Ureter (tissue), 1 donor: ENCODE measurements around the gene CRYAB. TPM values are rescaled to one million over a fixed set of nuclear protein-coding genes. Genes with fewer than 3 reads are reported as not detected.
"Not testable (repeated sequence)": the region's sequence is repeated elsewhere in the genome, so short reads cannot be mapped to it uniquely, and the experiment has no call there.

Source experiments
- DNase-seq: peaks from one replicate; pipeline ENCODE4 v3.0.0-alpha.2; 2020; ENCODE audit warnings: low spot score
- total RNA-seq: library from RNA; stranded (reverse); gene quantifications from one replicate; pipeline ENCODE4 v1.2.4, GENCODE V29; 2023
- donor health status: DM: yes; HTN: yes; CAD: no.

Gene CRYAB
- total RNA-seq, 1 donor from 2014 or later = 106 TPM

- DNase-seq = no peak
These were observed 2.8 kb downstream of the CRYAB start for GRCh38 chr11:111908639-111909305.

- no peak for DNase-seq
These were observed 4.9 kb downstream of the CRYAB start for GRCh38 chr11:111906680-111907079.

- DNase-seq = no peak
These were observed 6.2 kb downstream of the CRYAB start for GRCh38 chr11:111905411-111905810.

- no peak for DNase-seq
These were observed 24.7 kb downstream of the CRYAB start for GRCh38 chr11:111886844-111887243.

GRCh38 chr11:111886032-111886431, 25.5 kb downstream of the CRYAB start:
- no peak for DNase-seq

- not testable (repeated sequence) for DNase-seq
These were observed 26.5 kb downstream of the CRYAB start for GRCh38 chr11:111885053-111885452.

- DNase-seq = no peak
These were observed 29.4 kb downstream of the CRYAB start for GRCh38 chr11:111882202-111882601.

- DNase-seq = no peak
These were observed 32.0 kb downstream of the CRYAB start for GRCh38 chr11:111879637-111879960.

GRCh38 chr11:111878849-111879636, 32.5 kb downstream of the CRYAB start, which contains the start of the genes CFAP68 and FDXACB1:
Gene CFAP68 (plus strand): TSS chr11:111879541. CDS start chr11:111879561, 20 bp downstream.
Gene FDXACB1 (minus strand): TSS chr11:111879165. CDS start chr11:111879132, 33 bp downstream.
- DNase-seq = peak; percentile 98

GRCh38 chr11:111878385-111878848, 33.2 kb downstream of the CRYAB start:
- no peak for DNase-seq

GRCh38 chr11:111871693-111872161, 39.8 kb downstream of the CRYAB start:
- no peak for DNase-seq

- peak; percentile 90 for DNase-seq
These were observed 40.5 kb downstream of the CRYAB start, which contains the start of gene ALG9 for GRCh38 chr11:111870886-111871692. Gene ALG9 (minus strand): TSS chr11:111871581. CDS start chr11:111871482, 99 bp downstream.

GRCh38 chr11:111870522-111870885, 41.1 kb downstream of the CRYAB start:
- DNase-seq = no peak

- no peak for DNase-seq
These were observed 41.5 kb downstream of the CRYAB start for GRCh38 chr11:111870113-111870512.

- DNase-seq = no peak
These were observed 51.3 kb downstream of the CRYAB start for GRCh38 chr11:111860257-111860656.

Other genes with a start within 250 kb of the CRYAB start
- 27.5 TPM for gene PPP2R1B, start 145.4 kb downstream of the CRYAB start, total RNA-seq
- gene ALG9, start 40.2 kb downstream of the CRYAB start, total RNA-seq = 33.5 TPM
- 3.8 TPM for gene FDXACB1, start 32.6 kb downstream of the CRYAB start, total RNA-seq
- 50.9 TPM for gene CFAP68, start 32.2 kb downstream of the CRYAB start, total RNA-seq
- gene HSPB2, start 964 bp upstream of the CRYAB start, total RNA-seq = 0.83 TPM
- 8.5 TPM for gene C11orf52, start 7.1 kb upstream of the CRYAB start, total RNA-seq
- 24.7 TPM for gene DIXDC1, start 25.6 kb upstream of the CRYAB start, total RNA-seq
- 35.6 TPM for gene DLAT, start 113.6 kb upstream of the CRYAB start, total RNA-seq
- gene PIH1D2, start 162.2 kb upstream of the CRYAB start, total RNA-seq = 3.4 TPM
- 16.4 TPM for gene NKAPD1, start 162.5 kb upstream of the CRYAB start, total RNA-seq
- gene TIMM8B, start 175.0 kb upstream of the CRYAB start, total RNA-seq = 54.8 TPM
- gene SDHD, start 175.1 kb upstream of the CRYAB start, total RNA-seq = 113 TPM